ENCODE results near the gene PRM3. TPM values are rescaled to one million over a fixed set of nuclear protein-coding genes. Genes with fewer than 3 reads are reported as not detected.

PRM3 gene
- total RNA-seq, 1 donor from 2014 or later, result not detected

- no peak for DNase-seq
- Mint-ChIP-seq H3K27me3 (ENCODE audit: unreplicated experiment) (peaks cover 4% of the 10 kb centered on the region), H3K27ac (ENCODE audit: unreplicated experiment) (no peak overlapping the region), H3K36me3 (ENCODE audit: unreplicated experiment) (no peaks in the 10 kb centered on the region), H3K9me3 (ENCODE audit: unreplicated experiment) (peaks cover 7% of the 10 kb centered on the region), H3K4me3 (ENCODE audit: unreplicated experiment) (no peak overlapping the region), H3K4me1 (ENCODE audit: low read depth, unreplicated experiment) (no peaks in the 10 kb centered on the region)
- no peak for TF ChIP-seq CTCF (IDR thresholded peaks at IDR 0.05; ENCODE audit: partially characterized antibody, unreplicated experiment)
Observed at GRCh38 chr16:11245988-11246387, 27.4 kb downstream of the PRM3 start.

DNA sequence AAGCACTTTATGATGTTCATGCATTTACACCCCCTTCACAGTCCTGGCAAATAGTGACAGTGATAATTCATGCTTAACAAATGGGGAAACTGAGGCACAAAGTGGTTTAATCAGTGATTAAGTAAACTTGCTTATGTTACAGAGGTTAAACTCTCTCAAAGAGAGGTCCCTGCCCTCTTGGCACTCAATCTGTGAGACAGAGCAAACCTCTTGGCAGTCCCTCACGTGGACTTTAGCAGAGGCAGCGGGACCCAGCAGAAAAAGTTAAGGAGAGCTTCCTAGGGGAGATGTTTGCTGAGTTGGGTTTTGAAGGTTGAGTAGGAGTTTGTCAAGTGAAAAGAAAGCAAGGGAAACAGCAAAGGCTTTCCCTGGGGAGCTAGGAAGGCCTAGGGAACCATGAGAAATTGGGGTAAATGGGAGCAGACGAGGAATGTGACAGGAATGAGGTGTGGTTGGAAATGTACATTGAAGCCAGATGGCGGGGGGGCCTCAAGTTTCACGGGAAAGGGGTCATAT, 28.1 kb downstream of the PRM3 start:
- TF ChIP-seq CTCF (IDR thresholded peaks at IDR 0.05; ENCODE audit: partially characterized antibody, unreplicated experiment), result no peak

DNA sequence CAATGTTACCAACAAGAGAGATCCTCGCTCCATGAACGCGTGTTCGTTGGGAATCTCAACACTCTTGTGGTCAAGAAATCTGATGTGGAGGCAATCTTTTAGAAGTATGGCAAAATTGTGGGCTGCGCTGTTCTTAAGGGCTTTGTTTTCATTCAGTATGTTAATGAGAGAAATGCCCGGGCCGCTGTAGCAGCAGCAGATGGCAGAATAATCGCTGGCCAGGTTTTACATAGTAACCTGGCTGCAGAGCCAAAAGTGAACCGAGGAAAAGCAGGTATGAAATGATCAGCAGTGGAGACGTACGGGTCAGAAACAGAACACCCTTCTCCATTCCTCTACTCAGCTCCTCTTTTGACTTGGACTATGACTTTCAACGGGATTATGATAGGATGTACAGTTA, 30.8 kb downstream of the PRM3 start:
- no peak overlapping the region for H3K4me3 Mint-ChIP-seq (ENCODE audit: unreplicated experiment)
- no peaks in the 10 kb centered on the region for H3K36me3 Mint-ChIP-seq (ENCODE audit: unreplicated experiment)
- no peaks in the 10 kb centered on the region for H3K4me1 Mint-ChIP-seq (ENCODE audit: low read depth, unreplicated experiment)
- no peak for TF ChIP-seq CTCF (IDR thresholded peaks at IDR 0.05; ENCODE audit: partially characterized antibody, unreplicated experiment)
- H3K27ac Mint-ChIP-seq (ENCODE audit: unreplicated experiment), result no peak overlapping the region
- peaks cover 5% of the 10 kb centered on the region for H3K27me3 Mint-ChIP-seq (ENCODE audit: unreplicated experiment)
- H3K9me3 Mint-ChIP-seq (ENCODE audit: unreplicated experiment), result peaks cover 3% of the 10 kb centered on the region
- no peak for DNase-seq

More for the DNA sequence above, 28.1 kb downstream of the PRM3 start:
- H3K27ac Mint-ChIP-seq (ENCODE audit: unreplicated experiment), result no peak overlapping the region
- DNase-seq, result no peak
- no peaks in the 10 kb centered on the region for H3K4me1 Mint-ChIP-seq (ENCODE audit: low read depth, unreplicated experiment)
- H3K9me3 Mint-ChIP-seq (ENCODE audit: unreplicated experiment), result peaks cover 7% of the 10 kb centered on the region
- no peaks in the 10 kb centered on the region for H3K27me3 Mint-ChIP-seq (ENCODE audit: unreplicated experiment)
- no peak overlapping the region for H3K4me3 Mint-ChIP-seq (ENCODE audit: unreplicated experiment)
- no peaks in the 10 kb centered on the region for H3K36me3 Mint-ChIP-seq (ENCODE audit: unreplicated experiment)

DNA sequence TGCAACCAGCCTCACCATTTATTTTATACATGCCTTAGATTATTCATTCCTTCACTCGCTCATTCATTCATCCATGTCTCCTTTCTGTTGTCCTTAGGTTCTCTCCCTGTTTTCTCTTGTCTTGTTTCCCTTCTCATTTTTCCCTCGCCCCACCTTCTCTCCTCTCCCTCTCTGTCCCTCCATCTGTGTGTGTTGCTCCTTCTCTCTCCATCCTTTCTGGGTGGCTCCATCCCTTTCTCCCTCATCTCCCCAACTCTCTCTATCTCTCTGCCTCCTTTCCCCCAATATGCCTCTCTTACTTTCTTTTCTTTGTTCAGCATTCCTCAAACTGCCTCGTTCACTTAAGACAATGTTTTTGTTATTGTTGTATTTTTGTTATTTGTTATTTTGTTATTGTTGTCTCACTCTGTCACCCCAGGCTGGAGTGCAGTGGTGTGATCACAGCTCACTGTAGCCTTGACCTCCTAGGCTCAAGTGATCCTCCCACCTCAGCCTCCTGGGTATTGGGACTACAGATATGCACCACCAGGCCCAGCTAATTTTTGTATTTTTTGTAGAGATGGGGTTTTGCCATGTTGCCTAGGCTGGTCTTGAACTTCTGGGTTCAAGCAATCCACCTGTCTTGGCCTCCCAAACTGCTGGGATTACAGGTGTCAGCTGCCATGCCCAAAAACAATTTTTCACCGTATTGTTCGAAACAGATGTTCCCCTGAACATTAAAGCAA, 31.8 kb downstream of the PRM3 start:
- no peak overlapping the region for H3K4me3 Mint-ChIP-seq (ENCODE audit: unreplicated experiment)
- H3K4me1 Mint-ChIP-seq (ENCODE audit: low read depth, unreplicated experiment), result no peaks in the 10 kb centered on the region
- H3K9me3 Mint-ChIP-seq (ENCODE audit: unreplicated experiment), result peaks cover 3% of the 10 kb centered on the region
- peaks cover 5% of the 10 kb centered on the region for H3K27me3 Mint-ChIP-seq (ENCODE audit: unreplicated experiment)
- TF ChIP-seq CTCF (IDR thresholded peaks at IDR 0.05; ENCODE audit: partially characterized antibody, unreplicated experiment), result no peak
- no peaks in the 10 kb centered on the region for H3K36me3 Mint-ChIP-seq (ENCODE audit: unreplicated experiment)
- DNase-seq, result no peak
- H3K27ac Mint-ChIP-seq (ENCODE audit: unreplicated experiment), result no peak overlapping the region
